HT1080 (cell line): ENCODE data around the gene OR7C2. TPM values are rescaled to one million over a fixed set of nuclear protein-coding genes. Genes with fewer than 3 reads are reported as not detected.

Source experiments
- DNase-seq: peaks from one replicate; pipeline ENCODE4 v3.0.0-alpha.2; 2015; ENCODE audit warnings: low read depth
- total RNA-seq: library from RNA; depleted of rRNA; stranded (reverse); fragments of >200 nt; shearing (Covaris generic); gene quantifications from 2 replicates; pipeline ENCODE4 v1.2.3, GENCODE V29; 2014; rRNA removed

OR7C2 gene
- total RNA-seq, 1 experiment from 2014 or later = not detected

GRCh38 chr19:14978161-14978776 lies 37.0 kb downstream of the OR7C2 start:
- no peak for DNase-seq

GRCh38 chr19:14979476-14980255 lies 38.4 kb downstream of the OR7C2 start, which contains the start of gene SLC1A6:
Gene SLC1A6, minus strand, starts transcription at chr19:14979864. Its CDS starts 6,954 bp downstream, at chr19:14972910.
- DNase-seq = no peak

DNA sequence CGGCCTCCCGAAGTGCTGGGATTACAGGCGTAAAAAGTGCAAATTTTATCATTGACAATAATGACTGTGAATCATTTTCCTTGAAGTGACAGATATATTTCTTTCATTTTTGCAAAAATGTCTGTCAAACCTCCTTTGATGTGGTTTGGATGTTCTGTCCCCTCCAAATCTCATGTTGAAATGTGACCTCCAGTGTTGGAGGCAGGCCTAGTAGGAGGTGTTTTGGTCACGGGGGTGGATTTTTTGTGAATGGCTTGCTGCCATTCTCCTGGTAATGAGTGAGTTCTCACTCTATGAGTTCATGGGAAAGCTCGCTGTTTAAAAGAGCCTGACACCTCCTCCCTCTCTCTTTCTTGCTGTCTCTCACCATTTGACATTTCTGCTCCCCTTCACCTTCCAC lies 43.8 kb downstream of the OR7C2 start:
- DNase-seq = no peak

Other genes with a start within 250 kb of the OR7C2 start
- gene ADGRE2, start 162.9 kb upstream of the OR7C2 start, total RNA-seq = not detected in 2 replicates
- gene OR7A5, start 106.3 kb upstream of the OR7C2 start, total RNA-seq = not detected in 2 replicates
- not detected in 2 replicates for gene OR7C1, start 106.3 kb upstream of the OR7C2 start, total RNA-seq
- gene OR7A10, start 92.6 kb upstream of the OR7C2 start, total RNA-seq = not detected in 2 replicates
- gene OR7A17, start 55.4 kb upstream of the OR7C2 start, total RNA-seq = not detected in 2 replicates
- not detected in 2 replicates for gene SLC1A6, start 38.4 kb downstream of the OR7C2 start, total RNA-seq
- gene CASP14, start 108.0 kb downstream of the OR7C2 start, total RNA-seq = 0.11 TPM in 1 of 2 replicates, not detected in the other
- not detected in 2 replicates for gene OR1I1, start 140.7 kb downstream of the OR7C2 start, total RNA-seq
- 55.8 and 67.8 TPM in 2 replicates for gene SYDE1, start 165.9 kb downstream of the OR7C2 start, total RNA-seq